NCI-H526 (cell line): Measurements from ENCODE around the gene STAT6.

Source experiments
- DNase-seq, 2 experiments: peaks; one replicate each; lab custom pipeline; 2025; lab: John Stamatoyannopoulos, UW

Gene STAT6

GRCh38 chr12:57111031-57111734 lies at the start of gene STAT6:
Gene STAT6, minus strand, starts transcription at chr12:57111362. Its CDS starts 3,084 bp downstream, at chr12:57108278.
- DNase-seq: peak; percentile 47 to 57

DNA sequence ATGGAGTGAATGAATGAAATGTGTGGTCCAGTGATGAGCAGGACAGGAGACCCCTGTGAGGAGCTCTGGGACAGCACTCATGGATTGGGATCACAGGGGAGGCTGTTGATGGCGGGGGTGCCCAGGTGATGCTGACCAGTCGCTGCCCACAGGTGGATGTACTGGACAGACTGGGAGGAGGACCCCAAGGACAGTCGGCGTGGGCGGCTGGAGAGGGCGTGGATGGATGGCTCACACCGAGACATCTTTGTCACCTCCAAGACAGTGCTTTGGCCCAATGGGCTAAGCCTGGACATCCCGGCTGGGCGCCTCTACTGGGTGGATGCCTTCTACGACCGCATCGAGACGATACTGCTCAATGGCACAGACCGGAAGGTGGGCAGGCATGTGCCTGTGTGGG lies 49.6 kb upstream of the STAT6 start:
- DNase-seq: no peak

DNA sequence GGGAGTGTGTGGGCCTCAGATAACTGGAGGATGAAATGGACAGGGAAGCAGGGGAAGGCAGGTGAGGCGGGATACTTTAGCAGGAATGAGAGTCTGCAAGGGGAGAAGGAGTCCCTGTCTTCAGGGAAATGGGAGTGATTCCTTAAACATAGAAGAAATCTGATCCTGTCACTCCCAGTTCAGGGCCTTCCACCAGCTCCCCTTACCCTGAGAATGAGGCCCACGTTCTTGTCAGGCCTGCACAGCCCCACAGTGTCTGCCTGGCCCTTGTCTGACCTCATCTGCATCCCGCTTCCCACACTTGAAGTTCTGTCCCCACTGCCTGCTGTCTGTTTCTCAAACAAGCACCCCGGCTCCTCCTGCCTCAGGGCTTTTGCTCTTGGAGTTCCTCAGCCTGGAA lies 48.9 kb upstream of the STAT6 start:
- no peak for DNase-seq

DNA sequence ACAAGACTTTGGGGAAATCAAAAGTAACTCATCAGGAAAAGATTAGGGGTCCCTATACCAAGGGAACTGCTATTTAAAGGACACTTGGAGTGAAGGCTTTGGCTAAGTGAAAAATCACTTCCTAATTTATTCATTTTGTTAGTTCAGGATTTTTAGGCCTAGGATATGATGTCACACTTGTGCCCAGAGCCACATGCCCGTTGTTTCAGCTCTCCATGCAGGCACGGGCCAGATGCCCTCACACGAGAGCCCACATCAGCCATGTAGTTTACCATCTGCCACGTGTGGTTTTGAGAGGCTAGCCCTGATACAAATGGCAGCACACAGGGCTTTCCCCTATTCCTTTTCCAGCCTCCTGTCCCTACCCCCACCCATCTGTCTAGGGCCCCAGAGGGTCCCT lies 48.1 kb upstream of the STAT6 start:
- no peak for DNase-seq

GRCh38 chr12:57158665-57159064 lies 47.5 kb upstream of the STAT6 start:
- DNase-seq: no peak

- DNase-seq: no peak
Measured at GRCh38 chr12:57158186-57158585, 47.0 kb upstream of the STAT6 start.

GRCh38 chr12:57157588-57158173 lies 46.5 kb upstream of the STAT6 start:
- DNase-seq: no peak

DNA sequence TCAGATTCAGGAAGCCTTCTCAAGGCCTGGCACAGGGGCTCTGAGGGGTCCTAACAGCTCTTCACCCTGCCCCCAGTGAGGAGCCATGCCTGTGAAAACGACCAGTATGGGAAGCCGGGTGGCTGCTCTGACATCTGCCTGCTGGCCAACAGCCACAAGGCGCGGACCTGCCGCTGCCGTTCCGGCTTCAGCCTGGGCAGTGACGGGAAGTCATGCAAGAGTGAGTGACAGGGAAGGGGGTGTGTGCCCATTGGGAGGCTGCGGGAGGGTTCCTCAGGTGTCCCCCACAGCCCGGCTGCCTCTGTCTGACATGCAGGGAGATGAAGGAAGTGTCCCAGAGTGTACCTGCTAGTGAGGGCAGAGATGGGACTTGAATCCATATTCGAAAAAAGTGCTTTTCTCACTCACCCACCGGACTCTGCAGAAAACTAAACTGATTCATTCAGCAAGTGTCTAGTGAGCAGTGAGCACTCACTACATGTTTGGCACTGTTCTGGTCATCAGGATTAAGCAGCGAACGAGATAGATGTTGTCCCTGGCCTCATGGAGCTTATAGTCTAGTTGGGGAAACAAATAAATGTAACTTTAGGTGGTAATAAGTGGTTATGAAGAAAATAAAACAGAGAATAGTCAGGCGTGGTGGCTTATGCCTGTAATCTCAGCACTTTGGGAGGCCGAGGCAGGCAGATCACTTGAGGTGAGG lies 45.7 kb upstream of the STAT6 start:
- no peak for DNase-seq

DNA sequence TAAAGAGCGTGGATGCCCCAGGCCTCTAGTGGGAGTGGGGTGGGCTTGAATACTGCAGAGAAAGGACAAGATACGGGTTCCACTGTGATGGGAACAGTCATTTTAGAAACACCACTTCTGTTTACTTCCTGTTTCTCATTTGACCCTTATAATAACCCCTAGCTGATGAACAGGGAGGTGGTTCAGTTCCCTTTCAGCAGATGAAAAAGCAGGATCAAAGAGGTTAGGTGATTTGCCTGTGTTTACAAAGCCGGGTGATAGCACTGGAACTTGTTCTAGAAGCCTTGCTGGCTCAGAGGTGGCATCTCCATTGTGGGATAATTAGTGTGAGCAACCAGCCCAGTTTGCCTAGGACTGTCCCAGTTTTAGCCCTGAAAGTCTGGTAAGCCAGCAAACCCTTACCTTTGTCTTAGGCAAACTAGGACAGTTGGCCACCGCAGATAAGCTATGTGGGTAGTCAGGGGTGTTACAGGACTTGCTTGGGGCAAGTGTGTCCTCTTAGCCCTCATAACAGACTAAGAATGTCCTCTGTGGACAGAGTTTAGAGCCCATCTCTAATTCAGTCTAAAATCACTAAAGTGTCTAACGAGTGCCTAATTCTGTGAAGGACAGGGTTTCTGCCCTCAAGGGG lies 43.8 kb upstream of the STAT6 start:
- peak; percentile 34 to 63 for DNase-seq

DNA sequence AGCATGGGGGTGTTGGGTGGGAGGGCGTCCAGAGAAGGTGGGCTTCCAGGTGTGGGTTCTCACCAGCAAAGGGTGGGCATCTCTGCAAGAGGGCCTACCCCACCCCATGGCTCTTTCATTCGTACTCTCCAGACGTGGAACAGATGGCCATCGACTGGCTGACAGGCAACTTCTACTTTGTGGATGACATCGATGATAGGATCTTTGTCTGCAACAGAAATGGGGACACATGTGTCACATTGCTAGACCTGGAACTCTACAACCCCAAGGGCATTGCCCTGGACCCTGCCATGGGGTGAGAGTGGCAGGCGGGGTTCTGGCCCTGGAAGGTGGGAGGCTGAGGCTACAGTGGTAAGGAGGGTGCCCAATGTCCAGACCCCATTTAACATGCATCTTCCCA lies 42.9 kb upstream of the STAT6 start:
- DNase-seq: no peak

DNA sequence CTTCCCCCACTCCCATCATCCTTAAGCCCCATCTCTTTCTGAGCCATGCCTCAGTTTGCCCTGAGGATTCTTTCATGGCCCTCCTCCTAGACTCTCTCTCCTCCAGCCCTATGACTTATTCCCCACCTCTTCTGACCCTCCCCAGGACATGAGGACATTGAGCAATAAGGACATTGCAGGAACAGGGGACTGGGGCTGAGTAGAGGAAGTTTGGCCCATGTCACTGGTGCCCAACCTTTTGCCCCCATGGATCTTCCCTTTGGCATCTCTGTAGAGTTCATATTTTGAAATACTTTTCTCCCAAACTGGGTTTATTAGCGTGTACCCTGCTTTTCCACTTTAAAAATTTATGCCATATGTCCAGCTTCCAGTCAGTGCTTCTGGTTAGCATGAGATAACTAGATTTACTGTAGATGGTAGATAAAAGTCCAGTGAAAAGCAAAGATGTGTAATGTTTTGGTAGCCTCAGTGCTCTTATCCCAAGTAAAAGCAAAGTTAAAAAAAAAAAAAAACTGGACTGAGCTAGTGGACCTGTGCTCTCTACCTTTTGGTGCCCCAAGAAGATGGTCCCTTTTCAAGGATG lies 42.3 kb upstream of the STAT6 start:
- no peak for DNase-seq

GRCh38 chr12:57152639-57153038 lies 41.5 kb upstream of the STAT6 start:
- DNase-seq: no peak

GRCh38 chr12:57151741-57152630 lies 40.8 kb upstream of the STAT6 start:
- no peak for DNase-seq

DNA sequence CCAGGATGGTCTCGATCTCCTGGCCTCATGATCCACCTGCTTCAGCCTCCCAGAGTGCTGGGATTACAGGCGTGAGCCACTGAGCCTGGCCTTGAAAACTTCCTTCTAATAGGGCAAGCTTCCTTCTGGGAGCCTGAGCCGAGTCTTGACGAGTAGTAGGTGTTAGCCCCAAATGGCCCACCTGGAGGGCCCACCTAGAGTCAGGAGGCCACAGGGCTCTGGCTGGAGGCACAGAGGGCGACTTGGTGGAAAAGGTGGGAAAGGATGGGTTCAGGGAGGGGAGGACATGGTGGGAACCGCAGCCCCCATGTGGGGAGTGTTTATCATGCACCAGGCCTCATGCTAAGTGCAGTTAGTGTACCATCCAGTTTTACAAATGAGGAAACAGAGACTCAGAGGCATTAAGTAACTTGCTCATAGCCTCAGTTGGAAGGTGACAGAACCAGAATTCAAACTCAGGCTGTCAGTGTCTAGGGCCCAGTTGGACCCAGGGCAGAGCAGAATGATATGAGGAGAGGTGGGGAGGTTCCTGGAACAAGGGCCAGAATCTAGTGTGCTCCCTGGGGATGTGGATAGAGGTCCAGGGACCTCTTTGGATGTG lies 39.3 kb upstream of the STAT6 start:
- no peak for DNase-seq

- DNase-seq: no peak
Measured at GRCh38 chr12:57149245-57149900, 38.2 kb upstream of the STAT6 start.

GRCh38 chr12:57148469-57149244 lies 37.5 kb upstream of the STAT6 start:
- DNase-seq: no peak

- no peak for DNase-seq
Measured at GRCh38 chr12:57146961-57147944, 36.1 kb upstream of the STAT6 start, which contains the start of gene LRP1-AS. Gene LRP1-AS, minus strand, starts transcription at chr12:57147619.

DNA sequence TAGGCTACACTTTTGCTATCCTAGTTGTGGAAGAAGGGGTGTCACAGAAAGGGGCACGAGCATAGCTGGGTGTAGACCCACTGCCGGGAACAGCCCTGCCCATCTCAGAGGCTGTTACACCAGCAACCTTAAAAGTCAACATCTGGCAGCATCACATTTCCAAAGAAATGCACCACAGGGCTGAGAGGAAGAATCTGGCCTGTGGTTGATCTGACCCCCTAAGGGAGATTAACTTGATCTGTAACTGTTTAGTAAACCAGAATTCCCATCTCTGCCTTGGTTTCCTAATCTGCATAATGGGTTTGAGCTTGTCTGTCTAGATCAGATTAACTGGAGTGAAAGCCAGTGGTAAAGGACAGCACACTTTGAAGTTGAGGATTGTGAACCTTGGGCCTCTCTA lies 34.9 kb upstream of the STAT6 start:
- no peak for DNase-seq
